T-cell (primary cell): ENCODE data around the gene SDK1. TPM values are rescaled to one million over a fixed set of nuclear protein-coding genes. Genes with fewer than 3 reads are reported as not detected.

Source experiments
- ATAC-seq, 4 experiments: fragments of 200-7000 bp in 3 of 4; fragments of 150-1000 bp in 1 of 4; cut with Tn5 transposase; replicated peaks in 1 of 4; 1 replicate in 3 of 4; 2 replicates in 1 of 4; pipeline ENCODE4 v1.10.0; 2021; ENCODE audit warnings: moderate library complexity in 3 of 4, mild to moderate bottlenecking in 2 of 4, moderate number of reproducible peaks in 1 of 4
- CTCF ChIA-PET, 2 donors: fragments of 300-600 bp; sonication (Branson Sonifier 250); formaldehyde crosslinking; loops; one replicate each; lab custom pipeline; 2022; ENCODE audit warnings: antibody characterized with exemption in 2 of 2; lab: Charles Lee
- POLR2A ChIA-PET, 2 donors: fragments of 300-600 bp; sonication (Branson Sonifier 250); formaldehyde crosslinking; loops; one replicate each; lab custom pipeline; 2022; ENCODE audit warnings: antibody characterized with exemption in 2 of 2; lab: Charles Lee
- DNase-seq, 35 experiments: peaks; one replicate each; pipeline versions ENCODE4 v3.0.0 to v3.0.0-alpha.2; 2013 to 2023
- H3K27ac ChIP-seq: one replicate; pipeline ENCODE4 v1.5.1; 2013; ENCODE audit warnings: low read length
- H3K27me3 ChIP-seq, 2 experiments: replicated peaks in 1 of 2; 1 replicate in 1 of 2; 2 replicates in 1 of 2; pipeline versions ENCODE4 v1.6.1 to v1.7.0; 2013; ENCODE audit warnings: low read length in 1 of 2, mixed read lengths in 1 of 2; ENCODE audit not compliant: control insufficient read depth in 2 of 2, insufficient read depth in 2 of 2; ENCODE audit errors: extremely low read depth in 1 of 2
- H3K36me3 ChIP-seq, 2 donors: 1 replicate in 1 of 2; 2 replicates in 1 of 2; pipeline versions ENCODE4 v1.6.1 to v1.7.0; 2013; ENCODE audit warnings: low read length in 1 of 2; ENCODE audit not compliant: control insufficient read depth in 2 of 2, insufficient read depth in 1 of 2; ENCODE audit errors: extremely low read depth in 1 of 2
- H3K4me1 ChIP-seq, 2 experiments: 1 replicate in 1 of 2; 2 replicates in 1 of 2; pipeline versions ENCODE4 v1.6.1 to v1.7.0; 2013; ENCODE audit warnings: low read length in 2 of 2, mixed read lengths in 1 of 2; ENCODE audit not compliant: insufficient read depth in 2 of 2, control insufficient read depth in 1 of 2; ENCODE audit errors: extremely low read depth in 1 of 2
- H3K4me3 ChIP-seq, 2 donors: 1 replicate in 1 of 2; 2 replicates in 1 of 2; pipeline versions ENCODE4 v1.5.1 to v1.7.0; 2013; ENCODE audit warnings: mild to moderate bottlenecking in 2 of 2, low read length in 1 of 2, moderate library complexity in 1 of 2; ENCODE audit not compliant: control insufficient read depth in 1 of 2; ENCODE audit errors: extremely low read depth in 1 of 2
- H3K9me3 ChIP-seq: 2 replicates; pipeline ENCODE4 v1.7.0; 2013
- H3K27ac Mint-ChIP-seq, 2 donors: one replicate each; pipeline ENCODE4 v1.8.0; 2020 to 2021; ENCODE audit warnings: mild to moderate bottlenecking in 2 of 2, mixed read lengths in 2 of 2
- H3K27me3 Mint-ChIP-seq, 2 donors: one replicate each; pipeline ENCODE4 v1.8.0; 2021 to 2022; ENCODE audit warnings: mixed read lengths in 2 of 2
- H3K36me3 Mint-ChIP-seq: one replicate; pipeline ENCODE4 v1.8.0; 2021; ENCODE audit warnings: mixed read lengths
- H3K4me1 Mint-ChIP-seq, 3 donors: one replicate each; pipeline ENCODE4 v1.8.0; 2020 to 2022; ENCODE audit warnings: mixed read lengths in 3 of 3, mild to moderate bottlenecking in 1 of 3
- H3K4me3 Mint-ChIP-seq, 3 donors: one replicate each; pipeline ENCODE4 v1.8.0; 2020 to 2022; ENCODE audit warnings: mild to moderate bottlenecking in 3 of 3, mixed read lengths in 3 of 3, moderate library complexity in 3 of 3
- H3K9me3 Mint-ChIP-seq, 3 donors: one replicate each; pipeline ENCODE4 v1.8.0; 2020 to 2022; ENCODE audit warnings: mixed read lengths in 3 of 3
- WGBS: methylation state at CpG from one replicate; pipeline ENCODE4 v1.1.5; 2013; ENCODE audit warnings: missing lambda C conversion rate; ENCODE audit not compliant: insufficient coverage; 5-methylcytosine and 5-hydroxymethylcytosine counted together
- total RNA-seq, 35 experiments: library from RNA in 6 of 35; stranded (reverse) in 6 of 35; fragments of 120-200 nt in 1 of 35; gene quantifications; one replicate each; pipeline versions ENCODE4 v1.2.1 to v1.2.4 and lab custom pipeline; 2013 to 2026

The SDK1 gene
- total RNA-seq, 5 donors from 2014 or later (not counting 1 experiment from before 2014, with no cell fraction given): 0.47 to 1.7 (median 0.63) TPM

DNA sequence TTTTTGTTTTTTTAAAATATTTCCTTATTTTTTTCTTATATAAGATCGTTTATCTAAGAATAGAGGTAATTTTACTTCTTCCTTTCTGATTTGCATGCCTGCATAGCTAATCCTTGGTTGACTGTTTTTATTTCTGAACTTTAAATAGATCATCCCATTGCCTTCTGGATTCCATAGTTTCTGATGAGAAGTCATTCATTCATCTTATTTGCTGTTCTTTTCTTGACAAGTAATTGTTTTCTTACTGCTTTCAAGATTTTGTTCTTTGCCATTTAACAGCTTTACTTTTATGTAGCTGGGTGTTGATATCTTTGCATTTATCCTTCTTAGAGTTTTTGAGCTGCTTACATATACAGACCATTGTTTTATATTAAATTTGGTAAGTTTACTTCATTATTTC lies 437.9 kb downstream of the SDK1 start:
- CTCF ChIA-PET: no interaction called here
- no CpG with 5 or more reads among the region's 1 CpG for WGBS
- no peaks in the 10 kb centered on the region for H3K36me3 Mint-ChIP-seq

DNA sequence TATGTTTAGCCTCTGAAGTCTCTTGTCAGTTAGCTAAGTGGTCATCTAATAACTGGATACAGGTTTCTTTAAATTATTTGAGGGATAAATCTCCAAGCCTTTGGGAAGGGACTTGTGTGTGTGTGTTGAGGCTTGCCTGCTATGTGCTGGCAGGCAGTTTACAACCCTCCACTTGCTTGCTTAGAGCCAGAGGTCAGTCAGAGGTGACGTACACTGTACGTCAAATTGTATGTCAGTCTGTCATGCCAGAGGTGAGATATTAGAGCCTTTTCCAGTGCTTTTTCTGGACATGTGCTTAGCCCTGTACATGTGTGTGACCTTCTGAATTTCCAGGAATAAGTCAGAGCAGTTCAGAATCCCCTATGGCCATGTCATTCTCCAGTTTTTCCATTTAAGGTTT lies 438.9 kb downstream of the SDK1 start:
- no peak overlapping the region for H3K4me3 Mint-ChIP-seq
- H3K27ac ChIP-seq: no peak overlapping the region
- H3K27ac Mint-ChIP-seq: no peak overlapping the region
- ChIA-PET CTCF (no interaction called here), POLR2A (no interaction called here)
- no peaks in the 10 kb centered on the region for H3K36me3 ChIP-seq
- H3K9me3 ChIP-seq: no peaks in the 10 kb centered on the region
- ATAC-seq: no peak
- WGBS: no CpG with 5 or more reads among the region's 2 CpGs
- H3K4me1 ChIP-seq: no peaks in the 10 kb centered on the region
- peaks cover 10 to 22% of the 10 kb centered on the region in 2 donors for H3K27me3 Mint-ChIP-seq
- no peak overlapping the region for H3K4me3 ChIP-seq
- no peaks in the 10 kb centered on the region for H3K4me1 Mint-ChIP-seq
- H3K27me3 ChIP-seq: peaks cover 0 to 6% of the 10 kb centered on the region in 2 experiments
- peaks cover 5 to 24% (median 9%) of the 10 kb centered on the region in 3 donors for H3K9me3 Mint-ChIP-seq
- no peak for DNase-seq
- no peaks in the 10 kb centered on the region for H3K36me3 Mint-ChIP-seq

More for the DNA sequence above, 437.9 kb downstream of the SDK1 start:
- peaks cover 10 to 16% of the 10 kb centered on the region in 2 donors for H3K27me3 Mint-ChIP-seq
- Histone ChIP-seq H3K9me3 (no peaks in the 10 kb centered on the region), H3K27ac (no peak overlapping the region), H3K4me1 (no peaks in the 10 kb centered on the region), H3K27me3 (peaks cover 0 to 6% of the 10 kb centered on the region in 2 experiments), H3K4me3 (no peak overlapping the region), H3K36me3 (no peaks in the 10 kb centered on the region)
- DNase-seq: no peak
- H3K4me3 Mint-ChIP-seq: no peak overlapping the region
- POLR2A ChIA-PET: no interaction called here
- no peak for ATAC-seq
- peaks cover 5 to 24% (median 9%) of the 10 kb centered on the region in 3 donors for H3K9me3 Mint-ChIP-seq
- H3K27ac Mint-ChIP-seq: no peak overlapping the region
- H3K4me1 Mint-ChIP-seq: no peaks in the 10 kb centered on the region

DNA sequence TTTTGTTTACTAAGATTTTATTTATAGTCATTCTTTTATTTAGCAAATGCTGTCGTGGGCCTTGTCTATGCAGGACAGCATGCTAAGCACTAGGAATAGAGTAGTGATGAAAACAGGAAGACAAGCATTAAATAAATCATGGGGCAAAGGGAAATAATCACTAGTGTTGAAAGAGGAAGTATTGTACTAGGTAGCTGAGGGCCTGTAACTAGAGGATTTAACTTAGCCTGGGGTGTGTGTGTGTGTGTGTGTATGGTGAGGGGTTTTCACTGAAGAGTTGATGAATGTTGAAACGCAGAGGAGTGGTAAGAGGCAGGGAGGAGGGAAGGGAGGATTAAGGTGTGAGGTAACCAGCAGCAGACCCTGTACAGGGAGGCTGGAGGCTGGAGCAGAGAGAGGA lies 446.4 kb downstream of the SDK1 start:
- peaks cover 0 to 2% (median 0%) of the 10 kb centered on the region in 3 donors for H3K4me1 Mint-ChIP-seq
- H3K4me3 Mint-ChIP-seq: no peak overlapping the region
- no peaks in the 10 kb centered on the region for H3K36me3 Mint-ChIP-seq
- POLR2A ChIA-PET: no interaction called here
- no peaks in the 10 kb centered on the region for H3K9me3 Mint-ChIP-seq
- H3K27ac Mint-ChIP-seq: no peak overlapping the region
- Histone ChIP-seq H3K27ac (no peak overlapping the region), H3K36me3 (no peaks in the 10 kb centered on the region), H3K4me1 (no peaks in the 10 kb centered on the region), H3K9me3 (no peaks in the 10 kb centered on the region), H3K4me3 (no peak overlapping the region), H3K27me3 (no peaks in the 10 kb centered on the region)
- CTCF ChIA-PET: no interaction called here
- ATAC-seq (no peak), DNase-seq (no peak)
- H3K27me3 Mint-ChIP-seq: peaks cover 5 to 8% of the 10 kb centered on the region in 2 donors
- 36% methylated on average over 1 of the region's 2 CpGs for WGBS

DNA sequence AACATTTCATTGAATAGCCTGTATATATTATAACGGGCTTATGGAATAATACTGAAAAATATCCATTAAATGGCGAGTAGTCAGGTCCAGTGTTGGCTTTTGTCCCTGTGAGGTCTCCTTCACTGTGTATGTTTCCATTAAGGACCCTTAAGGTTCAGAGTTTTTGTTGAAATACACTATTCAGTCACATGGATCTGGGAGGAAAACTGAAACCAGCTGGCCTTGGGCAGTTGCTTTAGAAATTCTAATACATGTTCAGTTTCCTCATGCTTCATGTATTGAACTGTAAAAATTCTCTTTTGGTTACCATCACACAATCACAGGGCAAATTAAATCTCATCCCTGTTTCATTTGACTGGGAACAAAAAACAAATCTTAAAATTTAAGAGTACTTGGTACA lies 447.3 kb downstream of the SDK1 start:
- Histone ChIP-seq H3K4me3 (no peak overlapping the region), H3K36me3 (no peaks in the 10 kb centered on the region), H3K27ac (no peak overlapping the region), H3K27me3 (no peaks in the 10 kb centered on the region), H3K4me1 (no peaks in the 10 kb centered on the region), H3K9me3 (no peaks in the 10 kb centered on the region)
- H3K4me3 Mint-ChIP-seq: no peak overlapping the region
- H3K36me3 Mint-ChIP-seq: no peaks in the 10 kb centered on the region
- no peak overlapping the region for H3K27ac Mint-ChIP-seq
- H3K9me3 Mint-ChIP-seq: no peaks in the 10 kb centered on the region
- no peak for DNase-seq
- ATAC-seq: no peak
- 100% methylated on average over 1 of the region's 2 CpGs for WGBS
- POLR2A ChIA-PET: no interaction called here
- H3K4me1 Mint-ChIP-seq: peaks cover 0 to 2% (median 0%) of the 10 kb centered on the region in 3 donors
- CTCF ChIA-PET: no interaction called here
- peaks cover 0 to 8% of the 10 kb centered on the region in 2 donors for H3K27me3 Mint-ChIP-seq

DNA sequence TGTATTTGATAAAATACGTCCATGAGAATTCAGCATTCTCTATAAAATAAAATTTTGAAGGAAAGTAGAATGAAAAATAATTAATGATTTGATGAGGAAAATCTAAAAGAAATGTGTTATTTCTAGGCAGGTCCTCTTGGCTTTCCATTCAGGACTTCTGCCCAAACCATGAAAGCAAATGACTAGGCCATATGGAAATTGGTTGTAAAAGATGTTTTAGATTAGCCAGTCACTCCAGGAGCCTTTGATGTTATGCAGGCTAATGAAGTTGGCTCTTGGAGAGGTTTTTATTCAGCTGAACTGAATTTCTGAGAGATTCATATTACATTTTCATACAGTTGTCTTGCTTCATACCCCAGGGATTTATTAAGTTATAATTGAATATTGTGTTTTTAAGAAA lies 452.8 kb downstream of the SDK1 start:
- Histone ChIP-seq H3K27ac (no peak overlapping the region), H3K4me1 (no peaks in the 10 kb centered on the region), H3K27me3 (peaks cover 0 to 3% of the 10 kb centered on the region in 2 experiments), H3K9me3 (no peaks in the 10 kb centered on the region), H3K36me3 (no peaks in the 10 kb centered on the region), H3K4me3 (no peak overlapping the region)
- no peaks in the 10 kb centered on the region for H3K9me3 Mint-ChIP-seq
- DNase-seq (no peak), ATAC-seq (no peak)
- peaks cover 0 to 2% of the 10 kb centered on the region in 2 donors for H3K27me3 Mint-ChIP-seq
- WGBS: no CpG with 5 or more reads among the region's 1 CpG
- ChIA-PET CTCF (no interaction called here), POLR2A (interaction anchor here in 1 of 2 donors (1.1 kb wide), 1 partner anchor 9 kb away, joined by 3 read pairs; no protein-coding TSS in a partner anchor)
- H3K4me3 Mint-ChIP-seq: no peak overlapping the region
- no peaks in the 10 kb centered on the region for H3K4me1 Mint-ChIP-seq
- no peaks in the 10 kb centered on the region for H3K36me3 Mint-ChIP-seq
- H3K27ac Mint-ChIP-seq: no peak overlapping the region

DNA sequence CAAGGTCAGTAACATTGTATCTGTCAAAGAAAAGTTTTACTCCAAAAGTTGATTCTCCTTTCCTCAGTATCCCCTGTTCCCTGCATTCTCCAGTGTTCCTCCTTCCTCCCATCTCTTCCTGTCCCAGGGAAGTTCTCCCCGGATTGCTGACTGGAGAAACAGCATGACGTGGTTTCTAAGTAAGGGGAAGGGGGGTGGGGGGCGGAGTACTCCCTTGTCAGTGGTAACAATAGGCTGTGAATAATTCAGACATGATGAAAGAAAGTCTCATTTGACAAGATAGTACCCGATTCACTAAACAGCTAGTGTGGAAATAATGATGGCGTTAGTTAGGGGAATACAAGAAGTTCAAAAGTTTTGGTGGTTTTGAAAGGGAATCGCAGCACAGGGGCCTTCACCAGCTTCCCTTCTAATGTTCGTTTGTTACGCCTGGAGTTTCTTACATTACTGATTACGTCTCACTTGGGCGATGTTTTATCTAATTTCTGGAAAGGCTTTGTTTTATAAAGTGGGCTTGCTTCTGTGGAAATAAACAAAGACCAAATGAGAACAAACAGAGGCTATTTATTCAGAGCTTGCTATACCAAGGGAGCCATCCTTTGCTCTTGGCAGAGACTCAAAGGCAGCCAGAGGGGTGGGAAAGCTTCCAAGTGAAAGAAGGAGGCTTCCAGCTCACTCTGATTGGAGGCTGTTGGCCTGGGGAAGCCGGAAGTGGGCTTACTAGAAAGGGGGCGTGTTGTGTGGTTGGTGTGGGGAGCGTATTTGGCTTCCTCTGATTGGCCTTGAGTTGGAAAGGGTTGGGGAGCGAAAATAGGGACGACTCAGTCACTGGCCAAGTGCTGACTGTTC lies 453.7 kb downstream of the SDK1 start:
- Histone ChIP-seq H3K4me1 (no peaks in the 10 kb centered on the region), H3K4me3 (no peak overlapping the region), H3K27me3 (peaks cover 0 to 3% of the 10 kb centered on the region in 2 experiments), H3K27ac (no peak overlapping the region), H3K36me3 (no peaks in the 10 kb centered on the region), H3K9me3 (no peaks in the 10 kb centered on the region)
- H3K27me3 Mint-ChIP-seq: peaks cover 0 to 2% of the 10 kb centered on the region in 2 donors
- POLR2A ChIA-PET: interaction anchor here in 1 of 2 donors (0.6 kb wide), 1 partner anchor 334 kb away, joined by 5 read pairs; no protein-coding TSS in a partner anchor
- H3K36me3 Mint-ChIP-seq: no peaks in the 10 kb centered on the region
- ATAC-seq (no peak), DNase-seq (no peak)
- CTCF ChIA-PET: no interaction called here
- WGBS: 67% methylated on average over 7 of the region's 15 CpGs
- H3K4me3 Mint-ChIP-seq: no peak overlapping the region
- H3K9me3 Mint-ChIP-seq: no peaks in the 10 kb centered on the region
- H3K27ac Mint-ChIP-seq: no peak overlapping the region
- H3K4me1 Mint-ChIP-seq: no peaks in the 10 kb centered on the region
